SK-N-SH (cell line): ENCODE results near the gene ELANE.

Source experiments
- POLR2AphosphoS5 ChIP-seq: IDR thresholded peaks from 2 replicates; pipeline ENCODE4 v1.6.1; 2012; ENCODE audit warnings: low read depth, low read length
- RAD21 ChIP-seq: IDR thresholded peaks from 2 replicates; pipeline ENCODE4 v1.6.1; 2012; ENCODE audit warnings: mild to moderate bottlenecking, low read length
- RXRA ChIP-seq: IDR thresholded peaks from 2 replicates; pipeline ENCODE4 v1.4.0; 2012; ENCODE audit warnings: low read depth, mild to moderate bottlenecking, borderline replicate concordance
- SMC3 ChIP-seq: IDR thresholded peaks from 2 replicates; pipeline ENCODE4 v1.6.1; 2012; ENCODE audit warnings: low read depth, low read length, improper control_type of control experiment
- TAF1 ChIP-seq: IDR thresholded peaks from 2 replicates; pipeline ENCODE4 v1.6.1; 2012; ENCODE audit warnings: low read depth, mild to moderate bottlenecking, low read length, moderate library complexity, borderline replicate concordance
- YY1 ChIP-seq: IDR thresholded peaks from 2 replicates; pipeline ENCODE4 v1.4.0; 2012; ENCODE audit warnings: low read depth, mild to moderate bottlenecking
- TF ChIP-seq, protein P1 (sequence below): IDR thresholded peaks from 2 replicates; pipeline ENCODE4; 2012
- TF ChIP-seq, protein P2 (sequence below): IDR thresholded peaks from 2 replicates; pipeline ENCODE4 v1.4.0; 2012; ENCODE audit warnings: low read depth
- TF ChIP-seq, protein P3 (sequence below): IDR thresholded peaks from 2 replicates; pipeline ENCODE4 v1.6.1; 2012; ENCODE audit warnings: mild to moderate bottlenecking, low read depth, low read length, moderate library complexity

DNA sequence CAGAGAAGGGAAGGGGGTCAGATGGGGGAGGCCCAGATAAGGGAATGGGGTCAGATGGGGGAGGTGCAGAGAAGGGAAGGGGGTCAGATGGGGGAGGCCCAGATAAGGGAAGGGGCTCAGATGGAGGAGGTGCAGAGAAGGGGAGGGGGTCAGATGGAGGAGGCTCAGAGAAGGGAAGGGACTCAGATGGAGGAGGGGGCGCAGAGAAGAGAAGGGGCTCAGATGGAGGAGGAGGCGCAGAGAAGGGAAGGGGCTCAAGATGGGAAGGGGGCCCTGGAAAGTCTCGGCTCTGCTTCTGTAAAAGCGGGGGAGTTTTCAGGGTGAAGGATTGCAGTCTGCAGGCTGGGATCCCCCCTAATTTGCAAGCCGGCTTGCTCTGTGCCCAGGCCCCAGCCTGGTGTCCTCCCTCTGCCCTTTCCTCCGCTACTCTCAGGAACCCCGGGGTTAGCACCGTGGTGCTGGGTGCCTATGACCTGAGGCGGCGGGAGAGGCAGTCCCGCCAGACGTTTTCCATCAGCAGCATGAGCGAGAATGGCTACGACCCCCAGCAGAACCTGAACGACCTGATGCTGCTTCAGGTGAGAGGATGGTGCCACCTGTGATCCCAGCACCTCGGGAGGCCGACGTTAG lies 22.9 kb upstream of the ELANE start:
- TF ChIP-seq YY1 (no peak), RAD21 (no peak), SMC3 (no peak), POLR2AphosphoS5 (no peak), TAF1 (no peak), RXRA (no peak)
- TF ChIP-seq, protein P1, sequence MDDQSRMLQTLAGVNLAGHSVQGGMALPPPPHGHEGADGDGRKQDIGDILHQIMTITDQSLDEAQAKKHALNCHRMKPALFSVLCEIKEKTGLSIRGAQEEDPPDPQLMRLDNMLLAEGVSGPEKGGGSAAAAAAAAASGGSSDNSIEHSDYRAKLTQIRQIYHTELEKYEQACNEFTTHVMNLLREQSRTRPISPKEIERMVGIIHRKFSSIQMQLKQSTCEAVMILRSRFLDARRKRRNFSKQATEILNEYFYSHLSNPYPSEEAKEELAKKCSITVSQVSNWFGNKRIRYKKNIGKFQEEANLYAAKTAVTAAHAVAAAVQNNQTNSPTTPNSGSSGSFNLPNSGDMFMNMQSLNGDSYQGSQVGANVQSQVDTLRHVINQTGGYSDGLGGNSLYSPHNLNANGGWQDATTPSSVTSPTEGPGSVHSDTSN, result no peak
- TF ChIP-seq, protein P2, sequence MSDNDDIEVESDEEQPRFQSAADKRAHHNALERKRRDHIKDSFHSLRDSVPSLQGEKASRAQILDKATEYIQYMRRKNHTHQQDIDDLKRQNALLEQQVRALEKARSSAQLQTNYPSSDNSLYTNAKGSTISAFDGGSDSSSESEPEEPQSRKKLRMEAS, result no peak
- TF ChIP-seq, protein P3, sequence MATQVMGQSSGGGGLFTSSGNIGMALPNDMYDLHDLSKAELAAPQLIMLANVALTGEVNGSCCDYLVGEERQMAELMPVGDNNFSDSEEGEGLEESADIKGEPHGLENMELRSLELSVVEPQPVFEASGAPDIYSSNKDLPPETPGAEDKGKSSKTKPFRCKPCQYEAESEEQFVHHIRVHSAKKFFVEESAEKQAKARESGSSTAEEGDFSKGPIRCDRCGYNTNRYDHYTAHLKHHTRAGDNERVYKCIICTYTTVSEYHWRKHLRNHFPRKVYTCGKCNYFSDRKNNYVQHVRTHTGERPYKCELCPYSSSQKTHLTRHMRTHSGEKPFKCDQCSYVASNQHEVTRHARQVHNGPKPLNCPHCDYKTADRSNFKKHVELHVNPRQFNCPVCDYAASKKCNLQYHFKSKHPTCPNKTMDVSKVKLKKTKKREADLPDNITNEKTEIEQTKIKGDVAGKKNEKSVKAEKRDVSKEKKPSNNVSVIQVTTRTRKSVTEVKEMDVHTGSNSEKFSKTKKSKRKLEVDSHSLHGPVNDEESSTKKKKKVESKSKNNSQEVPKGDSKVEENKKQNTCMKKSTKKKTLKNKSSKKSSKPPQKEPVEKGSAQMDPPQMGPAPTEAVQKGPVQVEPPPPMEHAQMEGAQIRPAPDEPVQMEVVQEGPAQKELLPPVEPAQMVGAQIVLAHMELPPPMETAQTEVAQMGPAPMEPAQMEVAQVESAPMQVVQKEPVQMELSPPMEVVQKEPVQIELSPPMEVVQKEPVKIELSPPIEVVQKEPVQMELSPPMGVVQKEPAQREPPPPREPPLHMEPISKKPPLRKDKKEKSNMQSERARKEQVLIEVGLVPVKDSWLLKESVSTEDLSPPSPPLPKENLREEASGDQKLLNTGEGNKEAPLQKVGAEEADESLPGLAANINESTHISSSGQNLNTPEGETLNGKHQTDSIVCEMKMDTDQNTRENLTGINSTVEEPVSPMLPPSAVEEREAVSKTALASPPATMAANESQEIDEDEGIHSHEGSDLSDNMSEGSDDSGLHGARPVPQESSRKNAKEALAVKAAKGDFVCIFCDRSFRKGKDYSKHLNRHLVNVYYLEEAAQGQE, result no peak
